GM12878 (cell line): ENCODE data around the gene L3MBTL1. TPM values are rescaled to one million over a fixed set of nuclear protein-coding genes. Genes with fewer than 3 reads are reported as not detected.
A peak's percentile ranks its signal among the peaks of the same experiment; 100 is the strongest.

Experiments
- ATAC-seq: fragments of 200-7000 bp; cut with Tn5 transposase; 3 replicates; pipeline ENCODE4 v1.9.1; 2020; ENCODE audit warnings: mild to moderate bottlenecking, moderate library complexity
- BruUV-seq: library from RNA; stranded (reverse); fragments of 400-500 nt; replicated peaks from 2 replicates; lab custom pipeline; 2021; lab: Mats Ljungman, UMichigan
- CTCF ChIA-PET: fragments of 300-600 bp; sonication (Branson Sonifier 250); formaldehyde crosslinking; extraction: SDS; loops from one replicate; lab custom pipeline; 2021; ENCODE audit warnings: inconsistent platforms; lab: Yijun Ruan, JAX
- POLR2A ChIA-PET: fragments of 350-600 bp; formaldehyde crosslinking; extraction: SDS; loops from one replicate; lab custom pipeline; 2021; ENCODE audit warnings: inconsistent platforms; lab: Charles Lee
- RAD21 ChIA-PET: fragments of 300-600 bp; sonication (Branson Sonifier 250); formaldehyde crosslinking; loops from one replicate; lab custom pipeline; 2023; ENCODE audit warnings: antibody characterized with exemption; ENCODE audit not compliant: unreplicated experiment; lab: Charles Lee
- SMC1A ChIA-PET: fragments of 300-600 bp; sonication (Branson Sonifier 250); formaldehyde crosslinking; loops from one replicate; lab custom pipeline; 2023; ENCODE audit not compliant: unreplicated experiment, uncharacterized antibody; lab: Charles Lee
- DNase-seq: peaks from one replicate; pipeline ENCODE4 v3.0.0-alpha.2; 2011; ENCODE audit warnings: low read depth, low spot score
- FAIRE-seq: peaks from 3 replicates; lab custom pipeline; 2011; peaks lifted over from hg19 to GRCh38; lab: Jason Lieb, UNC
- H2AFZ ChIP-seq: 2 replicates; pipeline ENCODE4 v1.6.0; 2011; ENCODE audit warnings: low read depth, low read length, control low read depth; ENCODE audit not compliant: control insufficient read depth
- H3K27ac ChIP-seq: 2 replicates; pipeline ENCODE4 v1.5.1; 2011; ENCODE audit warnings: control low read depth; ENCODE audit not compliant: control insufficient read depth, insufficient read depth
- H3K27me3 ChIP-seq, 2 experiments: replicated peaks in 1 of 2; 2 replicates each; pipeline versions ENCODE4 v1.6.0 to v1.6.1; 2011; ENCODE audit warnings: low read length in 1 of 2; ENCODE audit not compliant: control insufficient read depth in 2 of 2, insufficient read depth in 2 of 2
- H3K36me3 ChIP-seq, 2 experiments: 2 replicates each; pipeline ENCODE4 v1.5.1; 2011; ENCODE audit warnings: low read length in 1 of 2; ENCODE audit not compliant: control insufficient read depth in 2 of 2, insufficient read depth in 2 of 2
- H3K4me1 ChIP-seq: 2 replicates; pipeline ENCODE4 v1.6.1; 2011; ENCODE audit warnings: mild to moderate bottlenecking, low read length, moderate library complexity, mixed read lengths; ENCODE audit not compliant: control insufficient read depth, insufficient read depth
- H3K4me2 ChIP-seq: 2 replicates; pipeline ENCODE4 v1.6.0; 2011; ENCODE audit warnings: control low read depth; ENCODE audit not compliant: control insufficient read depth, insufficient read depth
- H3K4me3 ChIP-seq: fragments of 200-600 bp; sonication (generic); 2 replicates; pipeline ENCODE4 v1.5.1; 2016
- H3K79me2 ChIP-seq: 2 replicates; pipeline ENCODE4 v1.6.0; 2011; ENCODE audit warnings: low read length; ENCODE audit not compliant: control insufficient read depth, insufficient read depth
- H3K9ac ChIP-seq: 2 replicates; pipeline ENCODE4 v1.8.0; 2011; ENCODE audit warnings: low read length, control low read depth, mixed read lengths; ENCODE audit not compliant: control insufficient read depth, insufficient read depth
- H3K9me3 ChIP-seq: replicated peaks from 3 replicates; pipeline ENCODE4 v1.5.1; 2011; ENCODE audit warnings: mild to moderate bottlenecking, low read length; ENCODE audit not compliant: control insufficient read depth, insufficient read depth
- H4K20me1 ChIP-seq: 2 replicates; pipeline ENCODE4 v1.6.0; 2011; ENCODE audit not compliant: control insufficient read depth, insufficient read depth
- BRCA1 ChIP-seq: IDR thresholded peaks from 2 replicates; pipeline ENCODE4 v1.6.1; 2011; ENCODE audit warnings: low read depth, low read length, improper control_type of control experiment
- DPF2 ChIP-seq: fragments of 450-650 bp; IDR thresholded peaks from 2 replicates; pipeline ENCODE4 v1.6.1; 2017; ENCODE audit warnings: mild to moderate bottlenecking
- E2F4 ChIP-seq: IDR thresholded peaks from 2 replicates; pipeline ENCODE4 v1.6.1; 2012; ENCODE audit warnings: low read depth, low read length, improper control_type of control experiment
- E2F8 ChIP-seq: fragments of 450-650 bp; IDR thresholded peaks from 2 replicates; pipeline ENCODE4 v1.6.1; 2018; ENCODE audit warnings: mild to moderate bottlenecking, low read depth, moderate library complexity; ENCODE audit not compliant: partially characterized antibody
- JUNB ChIP-seq: IDR thresholded peaks from 2 replicates; pipeline ENCODE4 v1.6.1; 2016; ENCODE audit warnings: antibody characterized with exemption, mild to moderate bottlenecking
- KLF5 ChIP-seq: fragments of 450-650 bp; IDR thresholded peaks from 2 replicates; pipeline ENCODE4 v1.6.1; 2014; ENCODE audit warnings: mild to moderate bottlenecking; ENCODE audit not compliant: partially characterized antibody
- NR2C1 ChIP-seq: fragments of 450-650 bp; IDR thresholded peaks from 2 replicates; pipeline ENCODE4 v1.6.1; 2017; ENCODE audit warnings: antibody characterized with exemption, mild to moderate bottlenecking, moderate library complexity
- NR2C2 ChIP-seq: IDR thresholded peaks from 2 replicates; pipeline ENCODE4 v1.6.1; 2011; ENCODE audit warnings: borderline replicate concordance, low read depth; ENCODE audit not compliant: control insufficient read depth, insufficient read length
- PBX3 ChIP-seq: IDR thresholded peaks from 2 replicates; pipeline ENCODE4 v1.6.1; 2011; ENCODE audit warnings: mild to moderate bottlenecking, low read depth, low read length, moderate library complexity; ENCODE audit not compliant: insufficient replicate concordance
- POLR2AphosphoS5 ChIP-seq: IDR thresholded peaks from 2 replicates; pipeline ENCODE4 v1.6.1; 2011; ENCODE audit warnings: mild to moderate bottlenecking, low read length, inconsistent platforms
- ZNF592 ChIP-seq: fragments of 450-650 bp; IDR thresholded peaks from 2 replicates; pipeline ENCODE4 v1.6.1; 2017; ENCODE audit warnings: mild to moderate bottlenecking, moderate library complexity
- ZNF622 ChIP-seq: fragments of 450-650 bp; IDR thresholded peaks from 2 replicates; pipeline ENCODE4 v1.6.1; 2017; ENCODE audit warnings: mild to moderate bottlenecking, inconsistent platforms
- WGBS: methylation state at CpG from one replicate; pipeline ENCODE4 v1.1.6; 2016; ENCODE audit warnings: low lambda C conversion rate; ENCODE audit not compliant: insufficient replicate concordance, insufficient coverage; ENCODE audit errors: missing lambda C conversion rate; 5-methylcytosine and 5-hydroxymethylcytosine counted together
- in situ Hi-C: fragments of 300-500 bp; cut with MboI; formaldehyde crosslinking; loops from 9 replicates; pipeline ENCODE4 v1.14.3; 2018; ENCODE audit warnings: mixed read lengths
- intact Hi-C: fragments of 100-400 bp; cut with micrococcal nuclease; formaldehyde crosslinking; loops from one replicate; pipeline ENCODE4 v1.14.2; 2022; ENCODE audit not compliant: unreplicated experiment
- polyA plus RNA-seq, 11 experiments: library from polyadenylated mRNA; depleted of rRNA in 4 of 11; unstranded in 6 of 11; stranded (reverse) in 5 of 11; fragments of >200 nt; fragmentation: Nextera tagmentation in 4 of 11; fragmentation: Illumina TruSeq in 1 of 11; extraction: Ambion mirVana in 4 of 11; extraction: Trizol in 1 of 11; gene quantifications; 1 replicate in 1 of 11; 2 replicates in 10 of 11; pipeline versions ENCODE4 v1.2.1 to v1.2.3, GENCODE V29; 2011 to 2016; ENCODE audit warnings: inconsistent platforms in 2 of 11, missing spikeins in 2 of 11, low read depth in 1 of 11
- total RNA-seq, 4 experiments: library from RNA; depleted of rRNA in 3 of 4; stranded (reverse); fragments of >200 nt in 3 of 4; fragmentation: Illumina TruSeq in 1 of 4; extraction: Trizol in 1 of 4; gene quantifications; 2 replicates each; pipeline versions ENCODE4 v1.2.1 to v1.2.3, GENCODE V29; 2013 to 2021

L3MBTL1 gene
- total and polyA plus RNA-seq, 10 of the 15 experiments (the other 5 are each of a cell fraction or from before 2014, with no cell fraction given), result 0.56 to 6.6 (median 3.9) TPM

- DNase-seq, result no peak
- RAD21 ChIA-PET, result interaction anchor here (1.1 to 2.3 kb wide), 2 partner anchors 10 to 55 kb away, joined by 3 to 8 read pairs; no protein-coding TSS in a partner anchor
- BruUV-seq, result TSS peak; percentile 62
- H3K9me3 ChIP-seq, result no peaks in the 10 kb centered on the region; the same call in 2 of the 3 replicates
- no peaks in the 10 kb centered on the region for H3K27me3 ChIP-seq
- intact Hi-C loops, result loop anchor here (5.0 kb wide), 2 partner anchors 53 to 223 kb away; no protein-coding TSS in a partner anchor
- peaks cover 5% of the 10 kb centered on the region for H4K20me1 ChIP-seq
- peaks cover 3% of the 10 kb centered on the region; the same call in 1 of the 2 replicates for H3K4me1 ChIP-seq
- 71% methylated on average over 12 of the region's 12 CpGs for WGBS
- H3K79me2 ChIP-seq, result peaks cover 29% of the 10 kb centered on the region
- H3K27ac ChIP-seq, result peak overlapping the region; percentile 39
- FAIRE-seq, result no peak
- peak overlapping the region; percentile 71 for H3K4me3 ChIP-seq
- H3K36me3 ChIP-seq, result peaks cover 0 to 31% of the 10 kb centered on the region in 2 experiments; a peak in 2 of 4 replicates
- in situ Hi-C loops, result no loop called here
- SMC1A ChIA-PET, result no interaction called here
- ATAC-seq, result no peak
- H2AFZ ChIP-seq, result no peak overlapping the region
- peak overlapping the region; percentile 14; the same call in 1 of the 2 replicates for H3K9ac ChIP-seq
- H3K4me2 ChIP-seq, result peak overlapping the region; percentile 65
- CTCF ChIA-PET, result interaction anchor here (0.8 kb wide), 1 partner anchor 10 kb away, joined by 4 read pairs; no protein-coding TSS in a partner anchor
- POLR2A ChIA-PET, result interaction anchor here (1.6 kb wide), 1 partner anchor 277 kb away, joined by 4 read pairs; no protein-coding TSS in a partner anchor
- TF ChIP-seq E2F4 (no peak), KLF5 (no peak), E2F8 (no peak), POLR2AphosphoS5 (peak; percentile 70; the same call in 1 of the 2 replicates), ZNF592 (no peak), NR2C2 (peak; percentile 78), ZNF622 (no peak), BRCA1 (no peak), NR2C1 (peak; percentile 93), DPF2 (no peak), PBX3 (no peak), JUNB (no peak)
Measured at GRCh38 chr20:43459022-43459942, 48.2 kb upstream of the L3MBTL1 start.
